Coronary artery (tissue), 2 donors: Measurements from ENCODE around the gene ANKDD1A.

Source experiments
- DNase-seq: peaks from one replicate; pipeline ENCODE4 v3.0.0-alpha.2; 2017; ENCODE audit warnings: low spot score
- H3K27ac ChIP-seq, 2 donors: fragments of 200-600 bp; sonication (generic); one replicate each; pipeline ENCODE4 v1.5.1; 2016 to 2019
- H3K4me3 ChIP-seq: fragments of 200-600 bp; sonication (generic); 2 replicates; pipeline ENCODE4 v1.5.1; 2016; ENCODE audit warnings: mild to moderate bottlenecking, moderate library complexity
- CTCF ChIP-seq: fragments of 200-600 bp; sonication (generic); IDR thresholded peaks from one replicate; pipeline ENCODE4 v1.5.1; 2019; ENCODE audit warnings: antibody characterized with exemption

ANKDD1A gene

DNA sequence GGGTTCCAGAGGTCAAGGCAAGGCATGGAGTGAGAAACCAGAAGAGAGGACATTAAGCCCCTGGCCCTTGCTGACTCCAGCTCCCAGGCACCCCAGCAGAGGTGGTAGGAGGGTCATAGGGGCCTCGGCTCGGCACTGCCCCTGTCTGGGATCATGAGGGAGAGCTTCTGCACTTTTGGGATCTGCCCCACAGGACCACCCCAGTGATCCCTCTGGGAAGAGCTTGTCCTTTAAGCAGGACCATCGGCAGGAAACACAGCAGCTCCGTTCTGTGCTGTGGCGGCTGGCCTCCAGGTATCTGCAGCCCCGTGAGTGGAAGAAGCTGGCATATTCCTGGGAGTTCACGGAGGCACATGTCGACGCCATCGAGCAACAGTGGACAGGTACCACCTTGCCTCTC lies 35.5 kb downstream of the ANKDD1A start:
- Histone ChIP-seq H3K4me3 (no peak overlapping the region), H3K27ac (no peak overlapping the region)
- no peak for TF ChIP-seq CTCF
- DNase-seq: no peak

DNA sequence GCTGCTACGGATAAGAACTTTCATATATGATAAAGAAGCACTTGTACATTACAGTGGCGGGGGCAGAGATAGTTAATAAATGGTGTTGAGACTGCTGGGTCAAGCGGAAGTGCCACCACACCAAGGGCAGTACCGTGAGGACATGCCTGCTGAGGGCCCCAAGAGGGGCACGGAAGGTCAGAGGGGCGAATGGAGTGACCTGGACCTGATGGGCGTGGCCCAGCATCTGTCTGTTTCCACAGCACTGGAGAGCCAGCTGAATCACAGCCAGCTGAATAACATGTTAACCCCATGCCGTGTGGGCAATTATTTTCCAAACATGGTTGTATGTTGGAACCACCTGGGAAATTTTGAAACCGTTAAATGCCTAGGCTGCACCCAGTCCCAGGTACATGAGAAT lies 37.2 kb downstream of the ANKDD1A start:
- Histone ChIP-seq H3K4me3 (no peak overlapping the region), H3K27ac (no peak overlapping the region)
- no peak for TF ChIP-seq CTCF
- no peak for DNase-seq

GRCh38 chr15:64949383-64950186 lies 37.9 kb downstream of the ANKDD1A start:
- TF ChIP-seq CTCF: no peak
- H3K4me3 ChIP-seq: no peak overlapping the region
- no peak for DNase-seq
- no peak overlapping the region for H3K27ac ChIP-seq

GRCh38 chr15:64950888-64951287 lies 39.2 kb downstream of the ANKDD1A start:
- no peak overlapping the region for H3K27ac ChIP-seq
- TF ChIP-seq CTCF: no peak
- H3K4me3 ChIP-seq: no peak overlapping the region
- DNase-seq: no peak

DNA sequence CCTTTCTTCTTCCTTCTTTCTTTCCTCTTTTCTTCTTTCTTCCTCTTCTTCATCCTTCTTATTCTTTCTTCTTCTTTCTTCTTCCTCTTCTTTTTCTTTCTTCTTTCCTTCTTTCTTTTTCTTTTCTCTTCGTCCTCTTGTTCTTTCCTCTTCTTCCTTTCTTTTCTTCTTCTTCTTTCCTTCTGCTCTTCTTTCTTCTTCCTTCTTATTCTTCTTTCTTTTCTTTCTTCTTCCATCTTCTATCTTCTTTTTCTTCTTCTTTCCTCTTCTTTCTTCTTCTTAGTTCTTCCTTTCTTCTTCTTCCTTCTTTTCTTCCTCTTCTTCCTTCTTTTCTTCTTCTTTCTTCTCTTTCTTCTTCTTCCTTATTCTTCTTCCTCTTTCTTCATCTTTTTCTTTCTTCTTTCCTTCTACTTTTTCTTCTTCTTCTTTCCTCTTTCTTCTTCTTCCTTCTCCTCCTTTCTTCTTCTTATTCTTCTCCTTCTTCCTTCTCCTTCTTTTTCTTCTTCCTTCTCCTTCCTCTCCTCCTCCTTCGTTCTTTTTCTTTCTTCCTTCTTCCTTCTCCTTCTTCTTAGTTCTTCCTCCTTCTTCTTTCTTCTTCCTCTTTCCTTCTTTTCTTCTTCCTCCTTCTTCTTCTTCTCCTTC lies 40.2 kb downstream of the ANKDD1A start:
- no peak for TF ChIP-seq CTCF
- no peak overlapping the region for H3K4me3 ChIP-seq
- H3K27ac ChIP-seq: no peak overlapping the region
- no peak for DNase-seq

GRCh38 chr15:64954395-64954794 lies 42.7 kb downstream of the ANKDD1A start:
- no peak for DNase-seq
- TF ChIP-seq CTCF: no peak
- Histone ChIP-seq H3K4me3 (no peak overlapping the region), H3K27ac (no peak overlapping the region)

GRCh38 chr15:64959128-64959527 lies 47.4 kb downstream of the ANKDD1A start:
- Histone ChIP-seq H3K27ac (no peak overlapping the region), H3K4me3 (no peak overlapping the region)
- no peak for DNase-seq
- TF ChIP-seq CTCF: no peak
